HEK293 (cell line): Measurements from ENCODE around the gene ISG15.

Source experiments
- CTCF ChIA-PET: fragments of 350-600 bp; formaldehyde crosslinking; extraction: SDS; loops from one replicate; lab custom pipeline; 2021; ENCODE audit warnings: antibody characterized with exemption; lab: Yijun Ruan, JAX
- POLR2A ChIA-PET: fragments of 300-600 bp; formaldehyde crosslinking; extraction: SDS; loops from one replicate; lab custom pipeline; 2020; ENCODE audit warnings: antibody characterized with exemption, inconsistent platforms; lab: Yijun Ruan, JAX
- H3K27ac ChIP-seq: fragments of 200-500 bp; sonication (Bioruptor generic); 2 replicates; pipeline ENCODE4 v1.5.1; 2014; ENCODE audit warnings: low read depth, low read length, control low read depth, inconsistent platforms; ENCODE audit errors: extremely low read depth
- H3K36me3 ChIP-seq, 2 experiments: fragments of 200-500 bp in 1 of 2; sonication (Bioruptor generic) in 1 of 2; 1 replicate in 1 of 2; 2 replicates in 1 of 2; pipeline ENCODE4 v1.5.1; 2014 to 2017; ENCODE audit warnings: inconsistent platforms in 2 of 2, low read length in 2 of 2; ENCODE audit not compliant: control insufficient read depth in 2 of 2, insufficient read depth in 1 of 2
- H3K4me1 ChIP-seq: fragments of 200-500 bp; sonication (Bioruptor generic); 2 replicates; pipeline ENCODE4 v1.5.1; 2014; ENCODE audit warnings: mild to moderate bottlenecking, low read length, inconsistent platforms; ENCODE audit not compliant: control insufficient read depth, insufficient read depth
- H3K4me3 ChIP-seq: 2 replicates; pipeline ENCODE4 v1.5.1; 2011; ENCODE audit warnings: low read depth, mild to moderate bottlenecking, control low read depth, low read length, moderate library complexity
- H3K9me3 ChIP-seq: fragments of 200-500 bp; sonication (Bioruptor generic); 2 replicates; pipeline ENCODE4 v1.5.1; 2014; ENCODE audit warnings: low read depth, low read length, inconsistent platforms; ENCODE audit not compliant: control insufficient read depth, insufficient read depth
- AEBP2 ChIP-seq: fragments of 450-650 bp; formaldehyde crosslinking; IDR thresholded peaks from 2 replicates; pipeline ENCODE4 v1.5.1; 2016; ENCODE audit warnings: missing biosample characterization, missing genetic modification characterization, borderline replicate concordance
- BCL11B ChIP-seq: fragments of 450-650 bp; formaldehyde crosslinking; IDR thresholded peaks from 2 replicates; pipeline ENCODE4 v1.5.1; 2016; ENCODE audit warnings: low read depth, missing biosample characterization, missing genetic modification characterization
- GLI2 ChIP-seq: fragments of 450-650 bp; formaldehyde crosslinking; IDR thresholded peaks from 2 replicates; pipeline ENCODE4; 2017; ENCODE audit warnings: missing biosample characterization, missing genetic modification characterization, low read depth, borderline replicate concordance
- PRDM4 ChIP-seq: fragments of 450-650 bp; formaldehyde crosslinking; IDR thresholded peaks from 2 replicates; pipeline ENCODE4 v1.5.1; 2017; ENCODE audit warnings: missing biosample characterization, missing genetic modification characterization
- SETDB1 ChIP-seq: IDR thresholded peaks from one replicate; pipeline ENCODE4 v1.6.1; 2017; ENCODE audit warnings: mild to moderate bottlenecking, low read length, moderate library complexity, mixed read lengths; ENCODE audit not compliant: insufficient read length
- TSHZ1 ChIP-seq: fragments of 450-650 bp; formaldehyde crosslinking; IDR thresholded peaks from 2 replicates; pipeline ENCODE4 v1.5.1; 2016; ENCODE audit warnings: missing biosample characterization, missing genetic modification characterization, borderline replicate concordance
- YY1 ChIP-seq: fragments of 450-650 bp; formaldehyde crosslinking; IDR thresholded peaks from 2 replicates; pipeline ENCODE4 v1.5.1; 2018; ENCODE audit warnings: missing biosample characterization, missing genetic modification characterization
- ZBTB20 ChIP-seq: fragments of 450-650 bp; formaldehyde crosslinking; IDR thresholded peaks from 2 replicates; pipeline ENCODE4 v1.5.1; 2016; ENCODE audit warnings: missing biosample characterization, missing genetic modification characterization
- ZEB2 ChIP-seq: fragments of 450-650 bp; formaldehyde crosslinking; IDR thresholded peaks from 2 replicates; pipeline ENCODE4 v1.5.1; 2016; ENCODE audit warnings: missing biosample characterization, missing genetic modification characterization
- ZIC2 ChIP-seq: fragments of 450-650 bp; formaldehyde crosslinking; IDR thresholded peaks from 2 replicates; pipeline ENCODE4 v1.5.1; 2016; ENCODE audit warnings: missing biosample characterization, missing genetic modification characterization
- ZNF202 ChIP-seq: fragments of 450-650 bp; formaldehyde crosslinking; IDR thresholded peaks from 2 replicates; pipeline ENCODE4 v1.5.1; 2016; ENCODE audit warnings: missing biosample characterization, missing genetic modification characterization, borderline replicate concordance
- ZNF221 ChIP-seq: fragments of 450-650 bp; formaldehyde crosslinking; IDR thresholded peaks from 2 replicates; pipeline ENCODE4 v1.5.1; 2017; ENCODE audit warnings: missing biosample characterization, missing genetic modification characterization, borderline replicate concordance
- ZNF239 ChIP-seq: fragments of 450-650 bp; formaldehyde crosslinking; IDR thresholded peaks from 2 replicates; pipeline ENCODE4 v1.5.1; 2016; ENCODE audit warnings: missing biosample characterization, missing genetic modification characterization
- ZNF24 ChIP-seq: fragments of 450-650 bp; formaldehyde crosslinking; IDR thresholded peaks from 2 replicates; pipeline ENCODE4 v1.5.1; 2016; ENCODE audit warnings: missing biosample characterization, missing genetic modification characterization
- ZNF324 ChIP-seq: fragments of 450-650 bp; formaldehyde crosslinking; IDR thresholded peaks from 2 replicates; pipeline ENCODE4 v1.5.1; 2016; ENCODE audit warnings: missing biosample characterization, missing genetic modification characterization
- ZNF48 ChIP-seq: fragments of 450-650 bp; formaldehyde crosslinking; IDR thresholded peaks from 2 replicates; pipeline ENCODE4 v1.5.1; 2016; ENCODE audit warnings: missing biosample characterization, missing genetic modification characterization
- ZNF488 ChIP-seq: fragments of 450-650 bp; formaldehyde crosslinking; IDR thresholded peaks from 2 replicates; pipeline ENCODE4 v1.5.1; 2016; ENCODE audit warnings: missing biosample characterization, missing genetic modification characterization
- ZNF555 ChIP-seq: fragments of 450-650 bp; formaldehyde crosslinking; conservative IDR thresholded peaks from 2 replicates; pipeline ENCODE4 v1.5.1; 2017; ENCODE audit warnings: missing biosample characterization, mild to moderate bottlenecking, missing genetic modification characterization, inconsistent platforms
- ZNF585B ChIP-seq: fragments of 450-650 bp; formaldehyde crosslinking; IDR thresholded peaks from 2 replicates; pipeline ENCODE4 v1.5.1; 2016; ENCODE audit warnings: missing biosample characterization, missing genetic modification characterization
- ZNF596 ChIP-seq: fragments of 450-650 bp; IDR thresholded peaks from 2 replicates; pipeline ENCODE4 v1.5.0; 2018; ENCODE audit warnings: missing biosample characterization, mild to moderate bottlenecking, missing genetic modification characterization, moderate library complexity
- ZNF692 ChIP-seq: fragments of 450-650 bp; formaldehyde crosslinking; IDR thresholded peaks from 2 replicates; pipeline ENCODE4 v1.5.1; 2016; ENCODE audit warnings: missing biosample characterization, missing genetic modification characterization

The ISG15 gene

GRCh38 chr1:995665-996633, 17.3 kb upstream of the ISG15 start (continued):
- TF ChIP-seq ZNF24 (tag by site-specific recombination), result no peak
- TF ChIP-seq ZNF488 (tag by site-specific recombination), result no peak
- TF ChIP-seq ZEB2 (tag by site-specific recombination), result no peak; the same call in 1 of the 2 replicates
- 0 out of 2 replicates have a peak, but pooled peaks have one; percentile 31 for TF ChIP-seq ZIC2 (tag by site-specific recombination)
- TF ChIP-seq TSHZ1 (tag by site-specific recombination), result no peak
- no peak for TF ChIP-seq ZNF48 (tag by site-specific recombination)
- no peak for TF ChIP-seq SETDB1
- no peak for TF ChIP-seq ZNF324 (tag by site-specific recombination)
- no peak for TF ChIP-seq ZNF221 (tag by site-specific recombination)
- TF ChIP-seq ZNF585B (tag by site-specific recombination), result no peak
- TF ChIP-seq ZNF202, result no peak
- TF ChIP-seq GLI2 (tag by site-specific recombination), result no peak
- TF ChIP-seq ZNF596, result no peak

- Histone ChIP-seq H3K9me3 (no peaks in the 10 kb centered on the region), H3K4me3 (peak overlapping the region; percentile 74), H3K4me1 (0 out of 2 replicates have a peak, but pooled peaks cover 3% of the 10 kb centered on the region), H3K36me3 (peaks cover 0 to 26% of the 10 kb centered on the region in 2 experiments; a peak in 1 of 3 replicates), H3K27ac (peak overlapping the region; percentile 97)
- ChIA-PET POLR2A (interaction anchor here (0.5 to 6.5 kb wide), 8 partner anchors 10 to 95 kb away, joined by 3 to 44 read pairs (median 5); partner anchors contain the start of genes AGRN and ISG15), CTCF (interaction anchor here (0.8 to 1.8 kb wide), 3 partner anchors 12 to 67 kb away, joined by 3 to 11 read pairs (median 5); no protein-coding TSS in a partner anchor)
- TF ChIP-seq ZNF239 (tag by site-specific recombination), result no peak
- TF ChIP-seq PRDM4, result 0 out of 2 replicates have a peak, but pooled peaks have one; percentile 8
- 0 out of 2 replicates have a peak, but pooled peaks have one; percentile 23 for TF ChIP-seq BCL11B (tag by site-specific recombination)
- peak; percentile 55; the same call in 1 of the 2 replicates for TF ChIP-seq ZNF692 (tag by site-specific recombination)
- TF ChIP-seq ZNF596, result no peak
- no peak for TF ChIP-seq AEBP2 (tag by site-specific recombination)
- no peak for TF ChIP-seq ZNF555 (tag by site-specific recombination)
- TF ChIP-seq ZBTB20, result peak; percentile 72
- TF ChIP-seq YY1 (tag by site-specific recombination), result no peak
Observed at GRCh38 chr1:996851-997712, 16.2 kb upstream of the ISG15 start.
